GM19395 (cell line): ENCODE results near the gene UNC50.

Experiments
- ATAC-seq: cut with Tn5 transposase; IDR thresholded peaks from one replicate; pipeline ENCODE4 v1.9.1; 2021; ENCODE audit warnings: mild to moderate bottlenecking, moderate library complexity; ENCODE audit not compliant: unreplicated experiment

The UNC50 gene

GRCh38 chr2:98608116-98608961, at the start of gene UNC50, which contains the start of gene COA5:
Gene UNC50 (plus strand): TSS chr2:98608589. CDS start chr2:98609760, 1,171 bp downstream.
Gene COA5 (minus strand): TSS chr2:98608512. CDS start chr2:98608405, 107 bp downstream.
- peak; percentile 88 for ATAC-seq

- no peak for ATAC-seq
These were observed 49.4 kb upstream of the UNC50 start for GRCh38 chr2:98558852-98559530.

GRCh38 chr2:98559581-98559980, 48.8 kb upstream of the UNC50 start:
- no peak for ATAC-seq

GRCh38 chr2:98560256-98560771, 48.1 kb upstream of the UNC50 start:
- no peak for ATAC-seq

GRCh38 chr2:98561018-98561417, 47.4 kb upstream of the UNC50 start:
- ATAC-seq, result no peak

GRCh38 chr2:98561902-98562695, 46.3 kb upstream of the UNC50 start:
- ATAC-seq, result no peak

DNA sequence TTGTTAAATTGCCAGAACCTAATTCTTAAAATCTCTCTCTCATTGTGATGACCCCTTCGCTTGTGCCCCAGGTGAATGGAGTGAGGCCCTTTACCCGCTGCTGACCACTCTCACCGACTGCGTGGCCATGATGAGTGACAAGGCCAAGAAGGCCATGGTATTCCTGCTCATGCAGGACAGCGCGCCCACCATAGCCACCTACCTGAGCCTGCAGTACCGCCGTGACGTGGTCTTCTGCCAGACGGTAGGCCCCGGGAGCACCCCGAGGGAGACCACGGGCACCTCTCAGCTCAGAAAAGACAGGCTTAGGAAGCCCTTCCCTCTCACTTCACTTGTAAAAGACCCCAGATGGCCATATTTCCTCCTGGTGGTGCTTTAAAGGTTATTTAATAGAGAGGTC, 45.0 kb upstream of the UNC50 start:
- ATAC-seq, result no peak

DNA sequence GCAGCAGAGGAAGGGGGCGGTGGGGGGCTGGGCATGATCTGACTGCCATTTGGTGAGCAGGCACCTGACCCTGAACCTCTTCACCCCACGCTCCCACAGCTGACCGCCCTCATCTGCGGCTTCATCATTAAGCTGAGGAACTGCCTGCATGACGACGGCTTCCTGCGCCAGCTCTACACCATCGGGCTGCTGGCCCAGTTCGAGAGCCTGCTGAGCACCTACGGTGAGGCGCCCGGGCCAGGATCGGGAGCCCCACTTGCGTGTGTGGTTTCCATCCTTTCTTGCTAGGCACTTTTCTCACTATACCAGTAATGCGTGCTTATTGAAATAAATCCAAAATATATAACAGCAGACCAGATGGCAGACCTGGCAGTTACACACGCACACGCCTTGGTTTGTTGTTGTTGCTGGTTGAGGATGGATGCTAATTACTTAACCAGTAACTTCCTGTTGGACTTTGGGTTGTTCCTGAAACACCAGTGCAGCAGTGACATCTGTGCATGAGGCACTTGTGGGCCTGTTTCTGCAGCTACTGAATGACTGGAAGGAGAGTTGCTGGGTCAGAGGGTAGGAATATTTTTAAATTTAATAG, 43.8 kb upstream of the UNC50 start:
- no peak for ATAC-seq

DNA sequence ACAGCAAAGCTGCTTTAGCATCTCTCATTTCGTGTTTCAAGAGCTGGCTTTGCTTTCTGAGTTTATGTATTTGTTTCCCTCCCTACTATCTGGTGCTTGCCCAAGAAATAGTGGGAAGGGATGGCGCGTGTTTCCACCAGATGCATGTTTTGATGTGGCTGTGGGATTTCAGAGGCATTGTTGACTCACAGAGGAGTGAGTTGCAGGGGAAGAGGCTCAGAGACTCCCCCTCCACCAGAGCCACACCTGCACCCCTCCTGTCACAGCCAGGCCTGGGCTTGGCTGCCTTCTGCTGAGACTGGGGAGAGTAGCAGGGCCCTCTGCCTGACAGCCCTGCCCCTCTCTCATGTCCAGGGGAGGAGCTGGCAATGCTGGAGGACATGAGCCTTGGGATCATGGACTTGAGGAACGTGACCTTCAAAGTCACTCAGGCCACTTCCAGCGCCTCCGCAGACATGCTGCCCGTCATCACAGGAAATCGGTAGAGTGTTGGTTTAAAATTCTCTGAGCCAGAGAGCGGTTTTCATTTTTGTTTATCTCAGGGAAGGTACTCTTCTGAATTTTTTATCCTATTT, 43.0 kb upstream of the UNC50 start:
- no peak for ATAC-seq

DNA sequence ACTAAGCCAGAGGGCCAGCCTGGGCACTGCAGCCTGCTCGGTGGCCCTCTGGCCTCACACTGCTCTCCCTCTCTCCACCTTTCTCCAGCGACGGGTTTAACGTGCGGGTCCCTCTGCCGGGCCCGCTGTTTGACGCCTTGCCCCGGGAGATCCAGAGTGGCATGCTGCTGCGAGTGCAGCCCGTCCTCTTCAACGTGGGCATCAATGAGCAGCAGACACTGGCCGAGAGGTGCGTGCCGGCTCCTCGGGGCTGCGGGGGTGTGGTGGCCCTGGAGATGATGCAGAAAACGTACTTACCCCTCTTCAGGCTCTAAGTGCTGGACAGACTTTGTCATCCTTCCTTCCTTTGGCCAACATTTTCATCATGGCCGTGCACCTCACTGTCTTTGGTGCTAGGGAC, 42.4 kb upstream of the UNC50 start:
- no peak for ATAC-seq

DNA sequence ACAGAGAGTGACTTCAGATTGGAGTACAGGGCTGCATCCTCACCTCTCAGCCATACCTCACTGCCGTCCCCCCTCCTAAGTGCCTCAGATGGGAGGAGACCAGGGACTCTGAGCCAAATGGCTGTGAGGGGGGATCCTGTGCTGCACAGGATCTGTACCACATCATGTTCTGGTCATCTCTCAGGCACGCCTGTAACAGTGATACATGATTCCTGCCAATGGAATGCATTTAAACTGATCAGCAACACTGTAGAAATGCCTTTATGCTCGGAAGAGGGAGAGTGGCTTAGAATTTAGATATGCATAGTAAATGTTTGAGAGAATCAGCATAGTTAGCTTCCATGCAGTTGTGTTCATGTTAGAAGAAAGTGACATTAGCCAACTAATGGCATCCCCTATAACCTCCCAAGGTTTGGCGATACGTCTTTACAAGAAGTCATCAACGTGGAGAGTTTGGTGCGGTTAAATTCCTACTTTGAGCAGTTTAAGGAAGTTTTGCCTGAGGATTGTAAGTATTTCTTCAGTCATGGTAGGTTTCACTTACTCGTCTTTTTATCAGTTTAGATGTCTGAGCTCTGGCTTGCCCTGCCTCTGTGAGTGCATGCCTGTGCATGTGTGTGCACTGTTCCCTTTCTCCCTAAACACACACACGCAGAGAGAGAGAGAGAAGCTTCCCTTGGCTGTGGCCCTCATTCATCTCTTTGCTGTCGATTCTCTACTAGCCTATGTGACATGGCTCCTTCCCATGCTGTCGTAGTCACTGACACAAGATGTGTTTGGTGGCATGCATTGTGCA, 40.0 kb upstream of the UNC50 start:
- no peak for ATAC-seq

- ATAC-seq, result no peak
These were observed 39.1 kb upstream of the UNC50 start for GRCh38 chr2:98569197-98569793.

GRCh38 chr2:98569915-98570314, 38.5 kb upstream of the UNC50 start:
- ATAC-seq, result no peak

DNA sequence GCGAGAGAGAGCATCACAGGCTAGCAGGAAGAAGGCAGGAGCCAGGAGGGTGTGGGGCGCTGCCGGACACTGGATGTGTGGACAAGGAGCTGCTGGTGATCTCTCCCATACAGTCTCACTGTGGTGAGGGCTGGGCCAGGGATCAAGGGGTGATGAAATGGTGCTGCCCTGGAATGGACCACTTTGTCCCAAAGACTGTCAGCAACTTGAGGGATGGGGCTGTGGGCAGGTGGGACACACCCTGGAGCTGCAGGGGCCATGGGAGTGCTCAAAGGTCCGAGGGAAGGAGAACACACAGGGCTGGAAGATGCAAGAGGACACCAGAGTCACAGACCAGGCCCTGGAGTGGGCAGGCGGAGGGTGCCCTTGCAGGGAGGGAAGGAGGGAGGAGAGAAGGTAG, 38.0 kb upstream of the UNC50 start:
- ATAC-seq, result no peak

DNA sequence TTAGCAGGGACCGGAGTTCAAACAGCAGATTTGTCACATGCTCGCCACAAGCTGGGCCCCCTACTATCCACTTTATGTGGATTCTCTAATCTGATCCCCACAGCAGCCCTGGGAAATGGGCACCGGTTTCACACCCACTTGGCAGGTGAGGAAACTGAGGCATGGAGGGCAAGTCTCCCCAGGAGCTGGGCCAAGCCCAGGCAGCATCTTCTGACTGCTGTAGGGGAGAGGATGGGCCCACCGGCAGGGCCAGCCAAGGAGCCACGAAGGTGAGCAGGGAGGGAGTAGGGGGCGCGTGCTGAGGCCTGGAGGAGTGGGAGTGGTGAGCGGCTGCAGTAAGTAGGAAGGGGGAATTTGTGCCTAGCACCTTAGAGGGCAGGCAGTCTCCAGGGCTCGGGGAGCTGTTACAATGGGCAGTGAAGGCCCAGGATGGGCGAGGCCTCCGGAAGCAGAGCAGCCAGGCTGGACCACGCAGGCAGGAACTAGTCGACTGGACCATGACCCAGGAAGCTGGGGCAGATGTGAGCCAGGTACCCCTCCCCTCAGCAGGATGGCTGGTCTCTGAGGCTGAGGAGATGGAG, 37.2 kb upstream of the UNC50 start:
- no peak for ATAC-seq

DNA sequence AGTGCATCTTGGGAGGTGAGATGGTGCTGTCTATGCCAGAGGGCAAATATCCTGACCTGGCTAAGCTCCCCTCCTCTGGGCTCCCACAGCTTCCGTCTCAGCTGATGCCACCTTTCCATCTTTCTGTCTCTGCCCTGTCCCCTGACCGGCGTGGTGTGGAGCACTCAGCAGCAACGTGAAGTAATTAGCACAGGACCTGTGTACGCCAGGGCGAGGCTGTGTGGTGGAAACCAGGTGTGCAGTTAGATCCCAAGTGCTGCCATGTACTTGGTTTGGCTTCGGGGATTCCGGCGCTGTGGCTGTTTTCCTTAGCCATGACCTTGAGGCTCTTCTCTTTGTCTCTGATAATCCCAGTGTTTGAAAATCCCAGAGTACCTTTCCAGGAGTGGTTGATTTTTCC, 36.6 kb upstream of the UNC50 start:
- no peak for ATAC-seq

DNA sequence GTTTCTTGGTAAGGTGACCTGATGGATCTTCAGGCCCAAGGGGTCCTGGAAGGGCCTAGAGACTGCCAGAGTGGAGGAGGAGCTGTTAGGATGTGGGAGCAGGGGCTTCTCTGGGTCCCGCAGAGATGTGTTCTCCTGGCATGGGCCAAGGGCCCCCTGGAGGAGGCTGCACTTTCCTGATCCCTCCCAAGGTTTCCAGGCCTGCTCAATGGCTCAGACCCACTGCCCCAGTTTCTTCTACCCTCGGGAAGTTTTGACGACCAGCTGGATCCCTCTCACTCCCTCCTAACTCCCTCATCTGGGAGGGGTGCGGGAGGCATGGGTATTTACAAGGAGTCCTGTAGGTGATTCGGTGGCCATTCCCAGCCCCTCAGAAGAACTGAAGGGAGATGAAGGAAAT, 36.2 kb upstream of the UNC50 start:
- ATAC-seq, result no peak

- ATAC-seq, result no peak
These were observed 35.7 kb upstream of the UNC50 start for GRCh38 chr2:98572676-98573075.

DNA sequence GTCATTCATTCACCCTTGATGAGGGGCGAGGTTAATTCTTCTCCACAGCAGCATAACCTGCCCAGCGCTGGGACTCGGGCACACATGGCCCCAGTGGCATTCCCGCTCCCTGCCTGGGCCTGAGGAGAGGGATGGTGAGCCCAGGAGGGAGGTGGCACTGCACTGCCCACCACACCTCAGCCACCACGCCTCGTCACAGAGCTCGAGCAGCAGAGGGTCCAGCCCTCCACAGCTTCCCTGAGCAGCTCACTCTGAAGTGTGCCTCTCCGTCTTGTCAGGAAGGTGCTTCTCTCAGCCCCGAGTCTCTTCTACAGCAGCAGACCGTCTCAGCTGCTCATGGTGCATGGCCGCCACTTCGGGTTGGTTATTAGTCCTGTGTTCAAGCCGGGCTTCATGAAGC, 35.0 kb upstream of the UNC50 start:
- ATAC-seq, result no peak
